ENCODE results near the gene SLC44A4. TPM values are rescaled to one million over a fixed set of nuclear protein-coding genes. Genes with fewer than 3 reads are reported as not detected.

SLC44A4 gene
- total and polyA plus RNA-seq, 9 of the 15 experiments (the other 6 are each of a cell fraction or from before 2014, with no cell fraction given) = 7.9 to 18.6 (median 11.2) TPM

GRCh38 chr6:31829633-31830283, 49.0 kb downstream of the SLC44A4 start (continued):
- no peak for TF ChIP-seq USF2 (CRISPR knock-in tag; IDR thresholded peaks at IDR 0.05)
- TF ChIP-seq TRIM24 (IDR thresholded peaks at IDR 0.05) = no peak
- TF ChIP-seq ZNF740 (CRISPR knock-in tag; IDR thresholded peaks at IDR 0.05) = no peak
- TF ChIP-seq ZNF740 (tag; IDR thresholded peaks at IDR 0.05) = no peak
- no peak for TF ChIP-seq EZH2 (IDR thresholded peaks at IDR 0.05; ENCODE audit: borderline replicate concordance, low read depth, low read length)
- no peak for TF ChIP-seq TCF7 (IDR thresholded peaks at IDR 0.05; ENCODE audit: borderline replicate concordance)
- TF ChIP-seq ZNF124 (CRISPR knock-in tag; IDR thresholded peaks at IDR 0.05) = no peak
- TF ChIP-seq STAT5B (CRISPR knock-in tag; IDR thresholded peaks at IDR 0.05) = no peak
- no peak; the same call in 1 of the 2 replicates for TF ChIP-seq RNF2 (IDR thresholded peaks at IDR 0.05)
- TF ChIP-seq KAT8 (IDR thresholded peaks at IDR 0.05; ENCODE audit: low read depth) = no peak
- TF ChIP-seq ZNF165 (CRISPR knock-in tag; IDR thresholded peaks at IDR 0.05; ENCODE audit: borderline replicate concordance) = 0 out of 2 replicates have a peak, but pooled peaks have one; percentile 68
- peak; percentile 79; the same call in 1 of the 2 replicates for TF ChIP-seq FOXJ2 (tag; IDR thresholded peaks at IDR 0.05)
- TF ChIP-seq PBX2 (CRISPR knock-in tag; IDR thresholded peaks at IDR 0.05; ENCODE audit: low read depth) = no peak
- TF ChIP-seq PBX2 (tag; conservative IDR thresholded peaks at IDR 0.05; ENCODE audit: low read depth) = no peak
- TF ChIP-seq SMARCB1 (IDR thresholded peaks at IDR 0.05; ENCODE audit: insufficient read length, low read depth) = no peak
- TF ChIP-seq HMBOX1 (IDR thresholded peaks at IDR 0.05) = no peak
- peak; percentile 70 for TF ChIP-seq ZSCAN32 (CRISPR knock-in tag; IDR thresholded peaks at IDR 0.05)
- no peak for TF ChIP-seq ZNF212 (CRISPR knock-in tag; IDR thresholded peaks at IDR 0.05)
- TF ChIP-seq KDM4B (IDR thresholded peaks at IDR 0.05; ENCODE audit: borderline replicate concordance in 2 of 2, low read depth in 1 of 2) = no peak
- no peak for TF ChIP-seq STAT6 (CRISPR knock-in tag; IDR thresholded peaks at IDR 0.05)
- TF ChIP-seq ZBTB8A (IDR thresholded peaks at IDR 0.05; ENCODE audit: partially characterized antibody) = no peak
- no peak for TF ChIP-seq FOXK1 (CRISPR knock-in tag; IDR thresholded peaks at IDR 0.05; ENCODE audit: borderline replicate concordance)
